ENCODE data around the gene SAE1.

DNA sequence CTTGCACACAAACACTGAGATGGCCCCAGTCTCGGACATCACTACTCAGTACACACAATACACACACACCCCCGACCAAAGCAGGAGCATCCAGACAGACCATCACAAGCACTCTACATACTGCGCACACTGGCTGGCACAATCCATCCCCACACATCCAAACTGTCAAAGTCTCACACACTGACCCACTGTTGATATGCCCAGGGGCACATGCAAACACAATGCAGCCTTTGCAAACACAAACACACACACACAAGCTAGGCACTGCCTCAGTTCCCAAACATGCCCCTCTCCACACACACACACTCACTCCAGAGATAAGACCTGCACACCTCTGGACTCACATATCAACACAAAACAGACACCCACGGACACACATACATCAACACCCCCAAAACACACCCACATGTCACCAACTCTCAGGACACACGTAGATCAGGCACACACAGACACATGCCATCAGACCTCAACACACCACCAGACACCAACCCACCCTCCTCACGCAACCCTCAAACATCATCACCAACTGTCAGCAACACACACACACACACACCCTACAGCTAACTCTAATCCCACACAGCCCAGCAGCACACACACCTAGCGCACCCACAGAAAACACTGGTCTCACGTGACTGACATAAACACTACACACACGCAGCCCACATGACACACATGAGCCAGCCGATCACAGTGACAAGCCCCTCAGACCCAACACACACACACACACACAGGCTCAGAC is 98.5 kb downstream of the SAE1 start:
- TF ChIP-seq, protein P1, sequence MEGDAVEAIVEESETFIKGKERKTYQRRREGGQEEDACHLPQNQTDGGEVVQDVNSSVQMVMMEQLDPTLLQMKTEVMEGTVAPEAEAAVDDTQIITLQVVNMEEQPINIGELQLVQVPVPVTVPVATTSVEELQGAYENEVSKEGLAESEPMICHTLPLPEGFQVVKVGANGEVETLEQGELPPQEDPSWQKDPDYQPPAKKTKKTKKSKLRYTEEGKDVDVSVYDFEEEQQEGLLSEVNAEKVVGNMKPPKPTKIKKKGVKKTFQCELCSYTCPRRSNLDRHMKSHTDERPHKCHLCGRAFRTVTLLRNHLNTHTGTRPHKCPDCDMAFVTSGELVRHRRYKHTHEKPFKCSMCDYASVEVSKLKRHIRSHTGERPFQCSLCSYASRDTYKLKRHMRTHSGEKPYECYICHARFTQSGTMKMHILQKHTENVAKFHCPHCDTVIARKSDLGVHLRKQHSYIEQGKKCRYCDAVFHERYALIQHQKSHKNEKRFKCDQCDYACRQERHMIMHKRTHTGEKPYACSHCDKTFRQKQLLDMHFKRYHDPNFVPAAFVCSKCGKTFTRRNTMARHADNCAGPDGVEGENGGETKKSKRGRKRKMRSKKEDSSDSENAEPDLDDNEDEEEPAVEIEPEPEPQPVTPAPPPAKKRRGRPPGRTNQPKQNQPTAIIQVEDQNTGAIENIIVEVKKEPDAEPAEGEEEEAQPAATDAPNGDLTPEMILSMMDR (conservative IDR thresholded peaks at IDR 0.05; ENCODE audit: low read depth, low read length) = no peak
- no peak for TF ChIP-seq EZH2 (IDR thresholded peaks at IDR 0.05; ENCODE audit: borderline replicate concordance, low read depth, low read length, poor library complexity, severe bottlenecking)
